Aorta (tissue), 5 donors: ENCODE data around the gene TSNAXIP1. TPM values are rescaled to one million over a fixed set of nuclear protein-coding genes. Genes with fewer than 3 reads are reported as not detected.
A peak's percentile ranks its signal among the peaks of the same experiment; 100 is the strongest.

Source experiments
- ATAC-seq: fragments of 200-7000 bp; cut with Tn5 transposase; one replicate; pipeline ENCODE4 v1.9.1; 2022; ENCODE audit warnings: moderate library complexity; ENCODE audit not compliant: low FRiP score
- DNase-seq, 2 donors: peaks; one replicate each; pipeline ENCODE4 v3.0.0-alpha.2; 2020
- H3K27ac ChIP-seq, 2 donors: one replicate each; pipeline ENCODE4 v1.5.1; 2013; ENCODE audit warnings: low read length in 2 of 2, mild to moderate bottlenecking in 2 of 2, moderate library complexity in 2 of 2, control low read depth in 1 of 2, inconsistent platforms in 1 of 2, low read depth in 1 of 2
- H3K27me3 ChIP-seq, 2 donors: one replicate each; pipeline ENCODE4 v1.6.1; 2013; ENCODE audit warnings: control low read depth in 1 of 2, low read length in 1 of 2, mild to moderate bottlenecking in 1 of 2, moderate library complexity in 1 of 2; ENCODE audit not compliant: insufficient read depth in 2 of 2, control insufficient read depth in 1 of 2
- H3K36me3 ChIP-seq, 2 donors: one replicate each; pipeline ENCODE4 v1.6.1; 2013; ENCODE audit warnings: control low read depth in 1 of 2, low read length in 1 of 2, mild to moderate bottlenecking in 1 of 2; ENCODE audit not compliant: insufficient read depth in 2 of 2, control insufficient read depth in 1 of 2
- H3K4me1 ChIP-seq, 2 donors: one replicate each; pipeline ENCODE4 v1.6.1; 2013; ENCODE audit warnings: low read length in 2 of 2, control low read depth in 1 of 2, mild to moderate bottlenecking in 1 of 2, moderate library complexity in 1 of 2; ENCODE audit not compliant: insufficient read depth in 2 of 2, control insufficient read depth in 1 of 2
- H3K4me3 ChIP-seq, 2 donors: one replicate each; pipeline ENCODE4 v1.5.1; 2013; ENCODE audit warnings: low read length in 2 of 2, control low read depth in 1 of 2, mild to moderate bottlenecking in 1 of 2
- H3K9me3 ChIP-seq: one replicate; pipeline ENCODE4 v1.6.1; 2013; ENCODE audit warnings: mild to moderate bottlenecking, low read length; ENCODE audit not compliant: control insufficient read depth
- WGBS, 2 donors: extraction: QIAGEN DNeasy Blood & Tissue Kit; methylation state at CpG; one replicate each; pipeline ENCODE4 v1.1.7; 2013; 5-methylcytosine and 5-hydroxymethylcytosine counted together
- intact Hi-C, 2 donors: fragments of 100-400 bp; cut with DNase I; formaldehyde crosslinking; loops; one replicate each; pipeline versions ENCODE4 v1.14.2 to v1.15.0; 2022
- polyA plus RNA-seq, 2 donors: library from polyadenylated mRNA; stranded (reverse); fragments of 200-250 nt; gene quantifications; one replicate each; pipeline ENCODE4 v1.2.3, GENCODE V29; 2013
- total RNA-seq, 2 donors: library from RNA; stranded (reverse); fragmentation: NEBNext Ultra II Directional; extraction: Animal tissue kit (Norgen Biotek cat#: 25700); gene quantifications; one replicate each; pipeline ENCODE4 v1.2.1, GENCODE V29; 2021
- donor health status: healthy with polysubstance abuse.
- donor health status: Bipolar disorder and iron deficiency.
- donor health status: DM: no; HTN: no; CAD: no.
- donor health status: DM: no; HTN: no; CAD: no.
- donor health status: DM: yes; HTN: yes; CAD: no.

Gene TSNAXIP1
- total and polyA plus RNA-seq, 4 donors, result 0.84 to 7.3 (median 1.1) TPM; not detected in 1

DNA sequence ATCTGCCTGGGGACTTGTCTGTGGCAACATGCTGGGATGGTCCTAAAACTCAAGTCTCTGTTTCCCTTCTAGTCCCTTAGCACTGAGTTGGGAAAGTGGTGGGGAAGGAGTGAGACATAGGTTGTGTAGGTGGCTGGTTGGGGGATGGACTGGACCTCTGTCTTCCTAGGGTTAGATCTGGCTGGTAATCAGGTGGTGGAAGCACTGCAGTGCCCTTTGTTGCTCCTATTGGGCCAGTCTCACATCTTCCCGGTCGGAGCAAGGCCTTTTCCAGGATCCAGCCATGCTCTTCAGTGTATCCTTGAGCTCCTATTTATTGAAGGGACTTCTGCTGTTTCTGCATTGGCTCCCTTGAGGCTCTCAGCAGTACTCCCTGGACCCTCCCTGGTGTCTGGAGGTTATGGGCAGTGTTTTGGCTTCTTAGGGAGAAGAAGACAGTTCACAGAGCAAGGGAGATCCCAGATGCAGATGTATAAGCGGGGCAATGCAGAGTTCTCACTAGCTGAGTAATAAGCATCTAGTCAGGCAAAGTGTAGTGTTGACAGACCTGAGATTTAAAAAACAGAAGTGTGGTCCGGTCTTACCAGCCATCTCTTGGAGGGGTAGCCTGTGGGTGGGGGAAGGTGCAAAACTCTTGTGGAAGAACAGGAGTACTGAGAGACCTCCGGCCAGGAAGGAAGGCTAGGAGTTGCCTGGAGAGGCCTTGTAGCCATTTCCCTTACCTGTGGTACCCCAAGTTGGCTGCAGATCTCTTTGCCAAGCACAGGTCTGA, 38.8 kb downstream of the TSNAXIP1 start:
- DNase-seq (no peak), ATAC-seq (no peak)
- Histone ChIP-seq H3K9me3 (no peaks in the 10 kb centered on the region), H3K27ac (peak overlapping the region in 1 of 2 donors; percentile 7), H3K4me1 (peaks cover 0 to 5% of the 10 kb centered on the region in 2 donors), H3K27me3 (no peaks in the 10 kb centered on the region), H3K4me3 (no peak overlapping the region), H3K36me3 (no peaks in the 10 kb centered on the region)
- 53 to 54% methylated on average over 5 of the region's 5 CpGs for WGBS, 2 donors
- intact Hi-C loops, result loop anchor here in 1 of 2 donors (1.0 kb wide), 1 partner anchor 18 kb away; no protein-coding TSS in a partner anchor

DNA sequence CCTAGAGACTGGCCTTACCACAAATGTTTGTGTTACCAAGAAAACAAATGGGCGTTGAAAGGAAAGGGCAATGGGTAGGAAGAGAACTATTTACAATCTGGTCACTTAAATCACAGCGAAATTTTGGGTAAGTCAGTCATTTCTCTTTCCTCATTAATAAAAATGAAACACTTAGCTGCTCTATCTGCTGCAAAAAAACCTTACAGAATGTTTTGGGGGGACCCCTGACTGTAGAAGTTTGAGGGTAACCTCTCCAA, 39.3 kb downstream of the TSNAXIP1 start:
- Histone ChIP-seq H3K4me3 (peak overlapping the region; percentile 33 to 76), H3K9me3 (no peaks in the 10 kb centered on the region), H3K4me1 (peaks cover 0 to 5% of the 10 kb centered on the region in 2 donors), H3K27ac (peak overlapping the region; percentile 17 to 97), H3K36me3 (no peaks in the 10 kb centered on the region), H3K27me3 (no peaks in the 10 kb centered on the region)
- WGBS, 2 donors, result 5 to 8% methylated on average over 2 of the region's 2 CpGs
- ATAC-seq (no peak), DNase-seq (no peak)
- intact Hi-C loops, result loop anchor here in 1 of 2 donors (1.0 kb wide), 1 partner anchor 17 kb away; no protein-coding TSS in a partner anchor

DNA sequence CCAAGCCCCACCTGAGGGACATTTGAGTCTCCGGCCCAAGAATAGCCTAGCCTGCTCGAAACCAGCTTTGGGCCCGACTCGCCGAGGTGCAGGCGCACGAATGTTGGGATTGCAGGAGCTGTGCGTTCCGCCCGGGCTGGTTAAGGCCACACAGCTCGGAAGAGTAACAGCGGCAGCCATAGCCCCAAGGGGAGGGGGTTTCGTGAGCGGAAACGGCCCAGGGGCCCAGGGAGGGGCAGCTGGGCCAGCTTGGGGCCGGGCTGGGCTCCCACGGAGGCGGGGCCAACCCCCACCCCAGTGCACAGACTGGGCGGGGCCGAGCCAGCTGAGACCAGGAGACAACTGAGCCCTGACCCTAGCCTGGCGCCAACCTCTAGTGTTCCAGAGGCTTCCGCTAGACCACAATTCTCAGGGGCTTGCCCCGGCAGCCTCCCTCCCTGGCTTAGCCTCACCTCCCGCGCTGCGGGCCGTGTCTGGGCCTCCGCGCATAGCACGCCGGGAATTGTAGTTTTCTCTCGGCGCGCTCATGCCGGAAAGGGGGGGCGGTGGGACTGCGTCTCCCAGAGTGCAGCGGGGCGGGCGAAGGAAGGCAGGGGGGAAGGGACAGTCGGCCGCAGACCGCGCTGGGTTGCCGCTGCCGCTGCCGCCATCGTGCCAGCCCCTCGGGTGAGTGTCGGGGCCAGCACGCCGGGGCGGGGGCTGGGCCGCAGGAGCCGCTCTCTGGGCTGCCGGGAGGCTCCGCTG, 39.8 kb downstream of the TSNAXIP1 start, which contains the start of gene NUTF2:
NUTF2 (plus strand) TSS at position 614 of the 744 bp plus-strand sequence. CDS start 18,198 bp downstream, outside the sequence.
- H3K4me1 ChIP-seq, result peaks cover 0 to 5% of the 10 kb centered on the region in 2 donors
- no peaks in the 10 kb centered on the region for H3K36me3 ChIP-seq
- intact Hi-C loops, result loop anchor here in 1 of 2 donors (1.0 kb wide), 1 partner anchor 17 kb away; no protein-coding TSS in a partner anchor
- ATAC-seq (peak; percentile 92), DNase-seq (peak; percentile 97 to 98)
- H3K27me3 ChIP-seq, result no peaks in the 10 kb centered on the region
- H3K9me3 ChIP-seq, result no peaks in the 10 kb centered on the region
- peak within 1 kb of the TSS; percentile 33 to 76 for H3K4me3 ChIP-seq
- peak within 1 kb of the TSS; percentile 17 to 97 for H3K27ac ChIP-seq
- 0 to 1% methylated on average over 34 to 57 of the region's 57 CpGs for WGBS, 2 donors

DNA sequence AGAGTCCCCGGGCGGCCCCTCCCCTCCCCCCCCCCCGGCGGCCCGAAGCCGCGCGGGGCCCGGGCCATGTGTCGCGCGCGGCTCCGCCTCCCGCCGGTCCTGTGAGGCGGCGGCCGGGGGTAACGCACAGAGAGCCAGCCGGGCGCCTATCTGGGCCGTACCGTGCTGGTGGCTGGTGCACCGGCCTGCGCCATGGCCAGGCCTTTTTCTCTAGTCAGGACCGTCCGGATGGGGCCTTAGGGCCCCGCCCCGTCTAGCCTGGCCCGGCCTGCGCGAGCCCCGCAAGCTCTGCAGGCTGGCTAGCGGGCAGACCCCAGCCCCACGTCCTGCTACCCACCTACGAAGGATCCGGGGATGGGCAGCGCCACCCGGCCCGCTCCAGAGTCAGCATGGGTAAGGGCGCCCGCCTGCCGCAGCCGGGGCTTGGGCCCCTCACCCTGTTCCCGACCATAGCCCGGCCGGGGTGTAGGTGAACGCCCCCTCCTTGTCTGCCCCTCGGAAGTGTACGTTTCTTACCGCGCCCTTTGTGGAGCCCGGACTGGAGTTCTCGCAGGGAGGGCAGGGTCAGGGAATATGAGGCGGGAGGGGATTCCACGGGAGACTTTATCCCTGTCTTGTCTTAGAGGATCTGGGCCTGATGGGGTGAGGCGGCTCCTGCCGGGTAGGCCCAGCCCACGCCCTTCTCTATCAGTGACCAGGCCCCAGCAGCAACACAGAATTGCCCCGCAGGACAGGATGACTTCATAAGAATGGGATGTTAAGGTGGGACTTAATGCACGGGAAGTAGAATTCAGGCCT, 40.6 kb downstream of the TSNAXIP1 start, which contains the start of gene CENPT:
CENPT (minus strand) TSS at position 630 of the 798 bp plus-strand sequence. CDS start 13,834 bp downstream, outside the sequence.
- no peaks in the 10 kb centered on the region for H3K36me3 ChIP-seq
- 1% methylated on average over 41 to 62 of the region's 62 CpGs for WGBS, 2 donors
- peak; percentile 75 for ATAC-seq
- H3K4me1 ChIP-seq, result peaks cover 0 to 5% of the 10 kb centered on the region in 2 donors
- H3K4me3 ChIP-seq, result peak within 1 kb of the TSS; percentile 33 to 76
- peak within 1 kb of the TSS; percentile 17 to 97 for H3K27ac ChIP-seq
- no peaks in the 10 kb centered on the region for H3K27me3 ChIP-seq
- intact Hi-C loops, result no loop called here
- peak; percentile 55 to 88 for DNase-seq
- no peaks in the 10 kb centered on the region for H3K9me3 ChIP-seq

DNA sequence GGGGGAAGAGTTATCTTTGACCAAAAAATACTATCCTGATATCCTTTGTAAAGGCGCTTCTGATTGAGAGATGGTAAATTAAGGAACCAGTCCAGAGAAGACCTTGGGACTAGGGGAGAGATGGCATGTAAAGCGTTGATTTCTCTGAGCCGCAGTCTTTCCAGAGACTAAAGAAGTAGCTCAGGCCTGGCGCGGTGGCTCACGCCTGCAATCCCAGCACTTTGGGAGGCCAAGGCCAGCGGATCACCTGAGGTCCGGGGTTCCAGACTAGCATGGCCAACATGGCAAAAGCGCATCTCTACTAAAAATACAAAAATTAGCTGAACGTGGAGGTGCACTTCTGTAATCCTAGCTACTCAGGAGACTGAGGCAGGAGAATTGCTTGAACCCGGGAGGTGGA, 41.4 kb downstream of the TSNAXIP1 start:
- H3K9me3 ChIP-seq, result no peaks in the 10 kb centered on the region
- peak overlapping the region in 1 of 2 donors; percentile 76 for H3K4me3 ChIP-seq
- no peak for DNase-seq
- no peaks in the 10 kb centered on the region for H3K27me3 ChIP-seq
- peaks cover 0 to 5% of the 10 kb centered on the region in 2 donors for H3K4me1 ChIP-seq
- no peak overlapping the region for H3K27ac ChIP-seq
- intact Hi-C loops, result no loop called here
- WGBS, 2 donors, result 81 to 86% methylated on average over 11 of the region's 11 CpGs
- H3K36me3 ChIP-seq, result no peaks in the 10 kb centered on the region
- no peak for ATAC-seq

DNA sequence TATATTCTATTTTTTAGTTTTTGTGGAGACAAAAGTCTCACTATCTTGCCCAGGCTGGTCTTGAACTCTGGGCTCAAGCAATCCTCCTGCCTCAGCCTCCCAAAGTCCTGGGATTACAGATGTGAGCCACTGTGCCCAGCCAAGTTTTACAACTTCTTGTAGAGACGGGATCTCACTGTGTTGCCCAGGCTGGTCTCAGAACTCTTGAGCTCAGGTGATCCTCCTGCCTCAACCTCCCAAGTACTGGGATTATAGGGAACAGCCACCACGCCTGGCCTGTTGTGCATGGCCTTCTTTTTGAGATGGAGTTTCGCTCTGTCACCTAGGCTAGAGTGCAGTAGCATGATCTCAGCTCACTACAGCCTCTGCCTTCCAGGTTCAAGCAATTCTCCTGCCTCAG, 47.0 kb downstream of the TSNAXIP1 start:
- H3K36me3 ChIP-seq, result no peaks in the 10 kb centered on the region
- no peaks in the 10 kb centered on the region for H3K27me3 ChIP-seq
- DNase-seq, result no peak
- H3K27ac ChIP-seq, result no peak overlapping the region
- intact Hi-C loops, result no loop called here
- no peaks in the 10 kb centered on the region for H3K4me1 ChIP-seq
- H3K4me3 ChIP-seq, result no peak overlapping the region
- H3K9me3 ChIP-seq, result no peaks in the 10 kb centered on the region
- ATAC-seq, result no peak
- 96 to 97% methylated on average over 3 of the region's 3 CpGs for WGBS, 2 donors

DNA sequence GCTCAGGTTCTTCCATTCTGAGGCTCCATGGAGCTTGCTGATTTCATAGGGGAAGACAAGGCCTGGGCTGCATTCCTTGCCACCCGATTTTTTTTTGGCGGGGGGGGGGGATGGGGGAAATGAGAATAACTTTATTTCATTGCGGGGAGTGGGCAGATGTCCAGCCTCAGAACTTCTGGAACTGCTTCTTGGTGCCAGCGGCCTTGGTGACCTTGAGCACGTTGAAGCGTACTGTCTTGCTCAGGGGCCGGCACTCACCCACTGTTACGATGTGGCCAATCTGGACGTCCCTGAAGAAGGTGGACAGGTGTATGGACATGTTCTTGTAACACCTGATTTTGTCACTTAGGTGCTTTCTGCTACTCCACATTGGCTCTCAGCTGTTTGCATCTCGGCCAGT, 49.1 kb downstream of the TSNAXIP1 start:
- no peaks in the 10 kb centered on the region for H3K27me3 ChIP-seq
- no peaks in the 10 kb centered on the region for H3K9me3 ChIP-seq
- H3K4me3 ChIP-seq, result no peak overlapping the region
- no peaks in the 10 kb centered on the region for H3K36me3 ChIP-seq
- ATAC-seq, result no peak
- no peak overlapping the region for H3K27ac ChIP-seq
- intact Hi-C loops, result no loop called here
- no peaks in the 10 kb centered on the region for H3K4me1 ChIP-seq
- no peak for DNase-seq
- 70 to 74% methylated on average over 10 of the region's 10 CpGs for WGBS, 2 donors

DNA sequence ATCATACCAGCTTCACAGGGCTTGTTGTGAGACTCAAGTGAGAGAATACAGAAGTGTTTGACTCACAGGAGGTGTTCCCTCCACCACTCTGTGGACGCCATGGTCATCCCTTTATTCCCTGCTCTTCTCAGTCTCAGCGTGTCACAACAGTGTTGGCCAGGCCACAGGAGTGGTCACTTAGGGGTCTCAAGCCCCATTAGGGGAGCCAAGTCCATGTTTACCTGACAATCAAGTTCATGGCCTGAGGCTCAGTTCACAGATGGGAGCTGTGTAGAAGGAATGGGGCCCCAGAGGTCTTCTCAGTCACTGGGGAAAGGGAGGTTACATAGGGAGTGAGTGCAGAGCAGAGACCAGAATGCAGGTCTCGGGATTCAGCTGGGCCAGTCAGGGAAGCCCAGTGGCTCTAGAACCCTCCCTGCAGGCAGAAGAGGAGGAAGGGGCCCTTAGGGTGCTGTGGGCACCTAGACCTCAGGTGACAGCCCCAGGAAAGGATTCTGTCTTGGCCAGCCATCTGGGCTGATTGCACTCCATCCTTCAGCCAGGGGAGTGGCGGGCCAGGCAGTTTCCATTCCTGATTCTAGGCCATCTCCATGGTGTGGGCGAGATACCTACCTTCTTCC, 50.3 kb downstream of the TSNAXIP1 start:
- Histone ChIP-seq H3K27ac (peak overlapping the region in 1 of 2 donors; percentile 48), H3K4me1 (no peaks in the 10 kb centered on the region), H3K27me3 (no peaks in the 10 kb centered on the region), H3K9me3 (no peaks in the 10 kb centered on the region), H3K36me3 (no peaks in the 10 kb centered on the region), H3K4me3 (no peak overlapping the region)
- WGBS, 2 donors, result 91 to 92% methylated on average over 5 of the region's 5 CpGs
- DNase-seq (no peak), ATAC-seq (no peak)
- intact Hi-C loops, result no loop called here
